Measurements from ENCODE around the gene GEMIN7. TPM values are rescaled to one million over a fixed set of nuclear protein-coding genes. Genes with fewer than 3 reads are reported as not detected.

Gene GEMIN7
- total RNA-seq, 2 experiments from 2014 or later: 35.4 to 35.5 TPM

DNA sequence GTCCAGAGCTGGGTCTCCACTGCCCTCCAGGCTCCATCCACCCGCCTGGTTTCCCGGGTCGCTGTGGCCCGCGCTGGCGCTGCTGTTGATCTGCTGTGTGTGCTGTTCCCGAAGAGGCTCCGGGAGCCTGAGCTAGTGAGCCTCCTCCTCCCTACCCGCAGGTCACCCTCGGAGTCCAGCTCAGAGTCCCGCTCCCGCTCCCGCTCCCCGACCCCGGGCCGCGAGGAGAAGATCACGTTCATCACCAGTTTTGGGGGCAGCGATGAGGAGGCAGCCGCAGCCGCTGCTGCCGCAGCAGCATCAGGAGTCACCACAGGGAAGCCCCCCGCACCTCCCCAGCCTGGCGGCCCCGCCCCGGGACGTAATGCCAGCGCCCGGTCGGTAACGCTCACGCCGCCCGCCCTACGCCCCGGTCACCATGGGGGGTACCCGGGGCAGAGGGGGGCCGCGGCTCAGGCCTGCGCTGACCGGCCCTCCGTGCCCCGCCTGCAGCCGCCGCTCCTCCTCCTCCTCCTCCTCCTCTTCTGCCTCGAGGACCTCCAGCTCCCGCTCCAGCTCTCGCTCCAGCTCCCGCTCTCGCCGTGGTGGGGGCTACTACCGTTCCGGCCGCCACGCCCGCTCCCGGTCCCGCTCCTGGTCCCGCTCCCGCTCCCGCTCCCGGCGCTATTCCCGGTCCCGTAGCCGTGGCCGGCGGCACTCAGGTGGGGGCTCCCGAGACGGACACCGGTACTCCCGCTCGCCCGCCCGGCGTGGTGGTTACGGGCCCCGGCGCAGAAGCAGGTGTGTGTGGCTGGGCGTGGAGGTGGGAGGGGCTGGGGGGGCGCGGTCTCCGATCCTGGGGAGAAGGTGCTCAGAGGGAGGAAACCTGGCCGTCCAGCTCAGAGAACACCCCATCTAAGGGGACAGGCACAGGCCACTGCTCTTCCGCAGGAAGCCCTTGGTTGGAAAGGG, 14.9 kb upstream of the GEMIN7 start:
- intact Hi-C loops (cut with DNase I, micrococcal nuclease): no loop called here
- ChIA-PET POLR2A (interaction anchor here (0.7 kb wide), 1 partner anchor 24 kb away, joined by 3 read pairs; no protein-coding TSS in a partner anchor), CTCF (no interaction called here)
- no peaks in the 10 kb centered on the region for H3K9me3 Mint-ChIP-seq (ENCODE audit: low read depth)
- H3K27ac Mint-ChIP-seq: no peak overlapping the region
- no peak for DNase-seq
- no peak for ATAC-seq
- no peak overlapping the region for H3K4me3 Mint-ChIP-seq
- H3K36me3 Mint-ChIP-seq (ENCODE audit: low read depth): peaks cover 38% of the 10 kb centered on the region
- no peaks in the 10 kb centered on the region for H3K27me3 Mint-ChIP-seq
- H3K4me1 Mint-ChIP-seq: no peaks in the 10 kb centered on the region

DNA sequence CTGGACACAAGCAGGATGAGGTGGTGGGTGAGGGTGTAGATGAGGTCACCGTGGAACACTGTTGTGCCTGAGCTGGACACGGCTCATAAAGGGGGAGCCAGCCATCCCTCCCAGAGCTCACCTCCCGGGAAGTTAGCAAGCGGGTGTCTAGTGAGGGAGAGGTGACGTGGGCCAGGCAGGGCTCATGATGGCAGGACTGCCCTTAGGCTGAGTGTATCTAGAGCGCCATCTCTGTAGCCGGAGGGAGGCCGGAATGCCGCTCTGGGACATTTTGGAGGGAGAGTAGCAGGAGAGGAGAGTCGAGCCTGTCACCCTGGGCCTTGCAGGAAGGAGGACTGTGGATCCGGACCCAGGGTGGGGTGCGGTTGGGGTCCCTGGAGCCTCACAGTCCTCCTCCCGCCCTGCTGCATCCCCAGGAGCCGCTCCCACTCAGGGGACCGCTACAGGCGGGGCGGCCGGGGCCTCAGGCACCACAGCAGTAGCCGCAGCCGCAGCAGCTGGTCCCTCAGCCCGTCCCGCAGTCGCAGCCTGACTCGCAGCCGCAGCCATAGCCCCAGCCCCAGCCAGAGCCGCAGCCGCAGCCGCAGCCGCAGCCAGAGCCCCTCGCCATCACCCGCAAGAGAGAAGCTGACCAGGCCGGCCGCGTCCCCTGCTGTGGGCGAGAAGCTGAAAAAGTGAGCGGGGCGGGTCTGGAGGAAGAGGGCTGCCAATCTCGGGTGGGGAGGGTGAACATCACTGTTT, 12.0 kb upstream of the GEMIN7 start:
- ChIA-PET CTCF (no interaction called here), POLR2A (no interaction called here)
- no peaks in the 10 kb centered on the region for H3K9me3 Mint-ChIP-seq (ENCODE audit: low read depth)
- H3K36me3 Mint-ChIP-seq (ENCODE audit: low read depth): peaks cover 32% of the 10 kb centered on the region
- no peaks in the 10 kb centered on the region for H3K4me1 Mint-ChIP-seq
- intact Hi-C loops (cut with DNase I, micrococcal nuclease): no loop called here
- no peak for DNase-seq
- H3K27ac Mint-ChIP-seq: no peak overlapping the region
- ATAC-seq: no peak
- H3K4me3 Mint-ChIP-seq: no peak overlapping the region
- no peaks in the 10 kb centered on the region for H3K27me3 Mint-ChIP-seq

DNA sequence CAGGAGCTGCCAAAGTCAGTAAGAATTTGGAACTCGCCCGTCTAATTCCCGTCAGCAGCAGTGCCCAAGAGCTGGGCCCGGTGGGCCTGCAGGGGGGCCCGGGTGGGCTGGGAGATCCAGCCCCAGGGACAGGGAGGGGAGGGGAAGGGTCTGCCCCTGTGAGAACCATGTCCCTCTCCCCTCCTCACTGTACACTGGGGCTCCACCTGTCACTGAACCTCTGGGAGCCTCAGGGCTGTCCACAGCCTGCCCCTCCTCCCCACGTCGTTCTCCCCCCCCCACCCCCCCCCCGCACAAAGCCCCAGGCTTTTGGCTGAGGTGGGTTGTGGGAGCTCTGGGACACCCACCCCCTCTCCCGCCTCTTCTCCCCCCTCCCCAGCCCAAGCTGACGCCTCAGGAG, 11.0 kb upstream of the GEMIN7 start:
- no peaks in the 10 kb centered on the region for H3K4me1 Mint-ChIP-seq
- H3K4me3 Mint-ChIP-seq: no peak overlapping the region
- intact Hi-C loops (cut with DNase I, micrococcal nuclease): no loop called here
- CTCF ChIA-PET: no interaction called here
- no peak overlapping the region for H3K27ac Mint-ChIP-seq
- no peak for DNase-seq
- no peaks in the 10 kb centered on the region for H3K27me3 Mint-ChIP-seq
- H3K9me3 Mint-ChIP-seq (ENCODE audit: low read depth): no peaks in the 10 kb centered on the region
- POLR2A ChIA-PET: no interaction called here
- ATAC-seq: no peak
- peaks cover 28% of the 10 kb centered on the region for H3K36me3 Mint-ChIP-seq (ENCODE audit: low read depth)

DNA sequence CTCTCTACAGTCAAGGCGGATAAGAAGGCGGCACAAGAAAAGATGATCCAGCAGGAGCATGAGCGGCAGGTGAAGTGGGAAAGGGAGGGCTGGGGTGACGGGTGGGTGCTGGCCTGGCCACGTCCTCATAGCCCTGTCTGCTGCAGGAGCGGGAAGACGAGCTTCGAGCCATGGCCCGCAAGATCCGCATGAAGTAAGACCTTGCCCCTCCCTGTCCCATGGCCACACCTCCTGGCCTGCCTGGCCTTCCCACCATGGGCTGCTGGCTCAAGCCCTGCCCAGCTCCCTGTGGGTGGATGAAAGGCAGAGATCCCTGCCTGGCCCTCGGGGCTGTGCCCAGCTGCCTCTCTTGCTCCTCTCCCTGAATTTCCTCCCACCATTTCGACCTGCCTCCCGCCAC, 10.0 kb upstream of the GEMIN7 start:
- no peak for DNase-seq
- peaks cover 28% of the 10 kb centered on the region for H3K36me3 Mint-ChIP-seq (ENCODE audit: low read depth)
- no peaks in the 10 kb centered on the region for H3K4me1 Mint-ChIP-seq
- ChIA-PET CTCF (interaction anchor here (0.9 kb wide), 1 partner anchor 9 kb away, joined by 3 read pairs; no protein-coding TSS in a partner anchor), POLR2A (interaction anchor here (0.6 kb wide), 2 partner anchors 43 to 140 kb away, joined by 4 to 10 read pairs; no protein-coding TSS in a partner anchor)
- no peaks in the 10 kb centered on the region for H3K9me3 Mint-ChIP-seq (ENCODE audit: low read depth)
- H3K27ac Mint-ChIP-seq: no peak overlapping the region
- no peak for ATAC-seq
- H3K4me3 Mint-ChIP-seq: no peak overlapping the region
- H3K27me3 Mint-ChIP-seq: no peaks in the 10 kb centered on the region
- intact Hi-C loops (cut with DNase I, micrococcal nuclease): no loop called here

DNA sequence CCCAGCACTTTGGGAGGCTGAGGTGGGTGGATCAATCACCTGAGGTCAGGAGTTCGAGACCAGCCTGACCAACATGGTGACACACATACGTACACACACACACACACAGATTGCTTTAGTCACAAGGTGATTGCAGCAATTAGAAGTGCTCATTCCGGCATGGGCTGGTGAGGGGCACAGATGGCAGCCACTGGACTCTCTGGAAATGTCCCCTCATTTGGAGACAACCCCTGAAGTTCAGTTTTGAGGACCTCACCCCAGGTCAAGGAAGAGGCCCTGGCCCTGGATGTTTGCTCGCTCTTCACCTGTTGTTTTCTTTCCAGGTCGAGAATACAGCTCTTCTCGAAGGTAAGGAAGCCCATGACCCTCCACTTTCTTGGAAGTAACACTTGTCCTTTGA, 8.8 kb upstream of the GEMIN7 start:
- Mint-ChIP-seq H3K27ac (no peak overlapping the region), H3K9me3 (ENCODE audit: low read depth) (no peaks in the 10 kb centered on the region), H3K4me1 (peaks cover 5% of the 10 kb centered on the region), H3K4me3 (no peak overlapping the region), H3K27me3 (no peaks in the 10 kb centered on the region), H3K36me3 (ENCODE audit: low read depth) (peaks cover 24% of the 10 kb centered on the region)
- intact Hi-C loops (cut with DNase I, micrococcal nuclease): no loop called here
- ATAC-seq (no peak), DNase-seq (no peak)
- CTCF ChIA-PET: interaction anchor here (1.2 kb wide), 1 partner anchor 11 kb away, joined by 5 read pairs; no protein-coding TSS in a partner anchor
- POLR2A ChIA-PET: no interaction called here

DNA sequence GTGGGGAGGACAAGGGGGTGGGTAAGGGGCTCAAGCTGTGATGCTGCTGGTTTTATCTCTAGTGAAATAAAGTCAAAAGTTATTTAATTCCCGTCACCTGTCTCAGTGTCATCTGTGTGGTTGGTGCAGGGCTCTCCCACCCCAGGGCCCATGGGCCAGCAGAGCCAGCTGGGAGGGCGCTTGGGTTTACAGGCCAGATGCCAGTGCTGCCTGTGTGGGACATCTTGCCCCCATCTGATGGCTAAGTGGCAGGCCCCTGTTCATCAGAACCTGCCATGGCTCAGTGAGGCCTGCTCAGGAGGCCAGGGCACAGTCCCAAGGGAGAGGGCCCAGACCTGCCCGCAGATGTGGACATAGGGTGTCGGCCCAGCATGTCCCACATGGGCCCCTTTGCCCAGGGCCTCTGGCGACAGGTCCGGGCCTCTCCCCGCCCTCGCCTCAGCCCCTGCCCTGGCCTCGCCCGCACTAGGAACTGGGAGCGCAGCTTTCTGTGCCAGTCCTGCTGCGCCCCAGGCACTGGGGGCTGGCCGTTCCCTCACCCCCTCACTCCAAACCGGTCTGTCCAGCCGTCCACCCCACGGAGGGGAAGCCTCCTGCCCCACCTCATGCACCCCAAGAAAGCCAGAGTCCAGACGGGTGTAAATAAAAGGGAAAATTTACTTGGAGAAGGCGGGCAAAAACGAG, 8.1 kb upstream of the GEMIN7 start:
- Mint-ChIP-seq H3K27me3 (no peaks in the 10 kb centered on the region), H3K9me3 (ENCODE audit: low read depth) (no peaks in the 10 kb centered on the region), H3K36me3 (ENCODE audit: low read depth) (peaks cover 20% of the 10 kb centered on the region), H3K27ac (no peak overlapping the region), H3K4me3 (no peak overlapping the region), H3K4me1 (peaks cover 5% of the 10 kb centered on the region)
- CTCF ChIA-PET: interaction anchor here (1.1 to 1.2 kb wide), 2 partner anchors 8 to 11 kb away, joined by 5 to 6 read pairs; no protein-coding TSS in a partner anchor
- POLR2A ChIA-PET: no interaction called here
- ATAC-seq (no peak), DNase-seq (no peak)
- intact Hi-C loops (cut with DNase I, micrococcal nuclease): no loop called here

DNA sequence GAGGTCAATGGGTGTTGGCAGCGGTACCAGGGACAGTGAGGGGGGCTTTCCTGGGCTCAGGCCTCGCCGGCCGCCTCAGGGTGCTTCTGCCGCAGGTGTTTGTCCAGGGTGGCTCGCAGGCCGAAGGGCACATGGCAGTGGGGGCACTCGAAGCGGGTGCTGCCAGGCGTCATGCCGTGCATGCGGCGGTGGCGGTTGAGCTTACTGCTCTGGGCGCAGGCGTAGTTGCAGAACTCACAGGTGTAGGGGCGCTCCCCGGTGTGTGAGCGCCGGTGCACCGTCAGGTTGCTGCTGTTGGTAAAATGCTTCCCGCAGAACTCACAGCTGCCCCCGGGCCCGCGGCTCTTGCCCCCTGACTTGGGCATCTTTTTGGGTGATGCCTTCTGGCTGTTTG, 7.5 kb upstream of the GEMIN7 start:
- DNase-seq (no peak), ATAC-seq (no peak)
- ChIA-PET POLR2A (no interaction called here), CTCF (interaction anchor here (1.1 to 1.5 kb wide), 2 partner anchors 9 to 32 kb away, joined by 5 to 6 read pairs; partner anchors contain the start of gene CLASRP)
- intact Hi-C loops (cut with DNase I, micrococcal nuclease): no loop called here
- no peaks in the 10 kb centered on the region for H3K27me3 Mint-ChIP-seq
- no peak overlapping the region for H3K27ac Mint-ChIP-seq
- peaks cover 20% of the 10 kb centered on the region for H3K36me3 Mint-ChIP-seq (ENCODE audit: low read depth)
- no peaks in the 10 kb centered on the region for H3K9me3 Mint-ChIP-seq (ENCODE audit: low read depth)
- H3K4me1 Mint-ChIP-seq: peaks cover 6% of the 10 kb centered on the region
- no peak overlapping the region for H3K4me3 Mint-ChIP-seq

DNA sequence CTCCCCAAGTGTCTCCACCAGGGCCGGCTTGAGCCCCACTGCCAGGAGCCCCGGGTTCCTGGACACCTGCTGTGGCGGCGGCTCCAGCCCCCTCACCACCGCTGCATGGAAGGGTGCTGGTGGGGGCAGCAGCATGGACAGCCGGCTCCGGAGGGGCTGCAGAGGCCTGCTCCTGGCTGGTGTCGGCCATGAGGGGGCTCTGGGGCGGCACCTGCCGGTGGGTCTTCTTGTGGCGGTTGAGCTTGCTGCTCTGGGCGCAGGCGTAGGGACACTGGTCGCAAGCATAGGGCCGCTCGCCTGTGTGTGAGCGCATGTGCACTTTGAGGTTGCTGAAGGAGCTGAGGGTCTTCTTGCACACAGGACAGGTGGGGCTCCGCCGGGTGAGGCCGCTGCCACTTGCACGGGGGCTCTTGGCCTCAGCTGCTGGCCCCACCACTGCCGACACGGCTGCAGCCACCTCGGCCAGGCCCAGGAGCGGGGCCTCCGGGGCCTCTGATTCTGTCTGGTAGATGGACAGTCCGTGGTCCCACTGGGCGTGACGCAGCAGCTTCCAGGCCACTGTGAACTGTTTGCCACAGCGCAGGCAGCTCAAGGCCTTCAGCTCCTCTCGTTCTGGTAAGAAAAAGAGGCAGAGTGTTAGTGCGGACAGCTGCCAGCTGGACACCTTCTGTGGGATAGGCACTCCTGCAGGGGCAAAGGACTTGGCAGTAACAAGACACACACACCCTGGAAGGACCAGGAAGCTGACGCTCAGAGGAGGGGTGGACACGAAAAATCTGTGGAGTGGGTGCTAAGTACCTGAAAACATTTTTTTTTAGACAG, 6.9 kb upstream of the GEMIN7 start:
- ChIA-PET POLR2A (no interaction called here), CTCF (interaction anchor here (1.1 to 1.5 kb wide), 2 partner anchors 9 to 33 kb away, joined by 5 to 6 read pairs; partner anchors contain the start of gene CLASRP)
- no peak for ATAC-seq
- Mint-ChIP-seq H3K9me3 (ENCODE audit: low read depth) (no peaks in the 10 kb centered on the region), H3K4me1 (peaks cover 13% of the 10 kb centered on the region), H3K27me3 (no peaks in the 10 kb centered on the region), H3K36me3 (ENCODE audit: low read depth) (peaks cover 20% of the 10 kb centered on the region), H3K27ac (no peak overlapping the region), H3K4me3 (no peak overlapping the region)
- intact Hi-C loops (cut with DNase I, micrococcal nuclease): no loop called here
- DNase-seq: no peak

DNA sequence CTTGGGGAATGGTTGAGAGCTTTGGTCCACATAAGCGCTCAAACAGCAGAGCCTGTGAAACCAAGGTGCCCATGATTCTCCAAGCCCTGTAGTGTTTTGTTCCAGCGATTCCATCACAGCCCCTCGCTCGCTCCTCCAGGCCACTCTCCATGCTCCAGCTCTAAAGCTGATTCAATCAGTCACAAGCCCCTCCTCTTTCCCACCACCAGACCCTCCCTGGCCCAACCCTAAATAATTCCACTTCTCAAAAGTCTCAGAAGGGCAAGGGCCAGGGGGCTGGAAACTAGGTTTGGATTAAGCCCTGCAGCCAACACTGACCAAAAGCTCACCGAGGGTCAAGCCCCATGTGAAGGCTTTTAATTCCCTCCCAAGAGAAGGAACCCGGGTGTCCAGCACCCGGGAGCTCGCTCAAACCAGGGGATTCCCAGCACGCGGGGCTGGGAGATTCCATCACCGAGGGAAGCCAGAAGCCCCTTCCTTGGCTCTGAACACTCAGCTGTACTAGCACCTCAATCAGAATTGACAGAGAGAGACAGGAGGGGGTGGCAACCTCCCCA, 4.2 kb upstream of the GEMIN7 start:
- ATAC-seq (no peak), DNase-seq (no peak)
- Mint-ChIP-seq H3K36me3 (ENCODE audit: low read depth) (peaks cover 13% of the 10 kb centered on the region), H3K9me3 (ENCODE audit: low read depth) (no peaks in the 10 kb centered on the region), H3K4me1 (peaks cover 23% of the 10 kb centered on the region), H3K27me3 (no peaks in the 10 kb centered on the region), H3K27ac (peak overlapping the region; percentile 47), H3K4me3 (peak overlapping the region; percentile 77)
- ChIA-PET POLR2A (interaction anchor here (0.9 kb wide), 1 partner anchor 17 kb away, joined by 4 read pairs; no protein-coding TSS in a partner anchor), CTCF (interaction anchor here (0.6 to 1.1 kb wide), 3 partner anchors 15 to 567 kb away, joined by 3 read pairs; no protein-coding TSS in a partner anchor)
- intact Hi-C loops (cut with DNase I, micrococcal nuclease): loop anchor here (5.0 kb wide), 4 partner anchors 52 to 913 kb away; partner anchors contain the start of genes BLOC1S3 (in 1 of the 2) and TRAPPC6A (in 1 of the 2)
